Hepatocyte (in vitro differentiated cells): ENCODE data around the gene SH3BP4. TPM values are rescaled to one million over a fixed set of nuclear protein-coding genes. Genes with fewer than 3 reads are reported as not detected.

ENCODE experiments used
- DNase-seq: peaks from one replicate; pipeline ENCODE4 v3.0.0-alpha.2; 2016; ENCODE audit warnings: low spot score
- H2AFZ ChIP-seq: fragments of 200-600 bp; sonication (generic); 2 replicates; pipeline ENCODE4 v1.6.0; 2016; ENCODE audit warnings: antibody characterized with exemption, mild to moderate bottlenecking
- H3K27ac ChIP-seq: fragments of 200-600 bp; sonication (generic); 2 replicates; pipeline ENCODE4 v1.5.1; 2016; ENCODE audit warnings: mild to moderate bottlenecking
- H3K27me3 ChIP-seq: fragments of 200-600 bp; sonication (generic); 2 replicates; pipeline ENCODE4 v1.6.1; 2016
- H3K36me3 ChIP-seq: fragments of 200-600 bp; sonication (generic); replicated peaks from 2 replicates; pipeline ENCODE4 v1.5.1; 2016; ENCODE audit warnings: low read depth; ENCODE audit not compliant: insufficient read depth
- H3K4me1 ChIP-seq: fragments of 200-600 bp; sonication (generic); 2 replicates; pipeline ENCODE4 v1.5.1; 2016; ENCODE audit warnings: mild to moderate bottlenecking, moderate library complexity; ENCODE audit not compliant: insufficient read depth
- H3K4me2 ChIP-seq: fragments of 200-600 bp; sonication (generic); 2 replicates; pipeline ENCODE4 v1.6.0; 2016
- H3K4me3 ChIP-seq: fragments of 200-600 bp; sonication (generic); 2 replicates; pipeline ENCODE4 v1.5.1; 2016; ENCODE audit warnings: mild to moderate bottlenecking
- H3K79me2 ChIP-seq: fragments of 200-600 bp; sonication (generic); 2 replicates; pipeline ENCODE4 v1.6.0; 2017; ENCODE audit warnings: mild to moderate bottlenecking
- H3K9me2 ChIP-seq: fragments of 200-600 bp; sonication (generic); replicated peaks from 2 replicates; pipeline ENCODE4 v1.6.0; 2017; ENCODE audit warnings: mild to moderate bottlenecking; ENCODE audit not compliant: insufficient read depth
- H3K9me3 ChIP-seq: fragments of 200-600 bp; sonication (generic); 2 replicates; pipeline ENCODE4 v1.5.1; 2016; ENCODE audit warnings: low read depth, mild to moderate bottlenecking
- H4K20me1 ChIP-seq: fragments of 200-600 bp; sonication (generic); 2 replicates; pipeline ENCODE4 v1.6.0; 2016; ENCODE audit warnings: mild to moderate bottlenecking; ENCODE audit not compliant: insufficient read depth, poor library complexity, severe bottlenecking
- EZH2 ChIP-seq: fragments of 200-600 bp; sonication (generic); IDR thresholded peaks from 2 replicates; pipeline ENCODE4 v1.6.1; 2016; ENCODE audit warnings: antibody characterized with exemption, mild to moderate bottlenecking, borderline replicate concordance
- EZH2phosphoT487 ChIP-seq: fragments of 200-600 bp; sonication (generic); IDR thresholded peaks from one replicate; pipeline ENCODE4 v1.6.1; 2018; ENCODE audit warnings: antibody characterized with exemption, mild to moderate bottlenecking, low read depth, moderate library complexity; ENCODE audit not compliant: unreplicated experiment, severe bottlenecking
- WGBS: methylation state at CpG from one replicate; pipeline ENCODE4 v1.1.6; 2016; ENCODE audit warnings: low lambda C conversion rate; ENCODE audit errors: missing lambda C conversion rate; 5-methylcytosine and 5-hydroxymethylcytosine counted together
- polyA plus RNA-seq: library from polyadenylated mRNA; unstranded; fragments of >200 nt; fragmentation: Nextera tagmentation; extraction: Ambion mirVana; gene quantifications from 2 replicates; pipeline ENCODE4 v1.2.1, GENCODE V29; 2016
- total RNA-seq: library from RNA; depleted of rRNA; stranded (reverse); fragments of >200 nt; gene quantifications from 2 replicates; pipeline ENCODE4 v1.2.3, GENCODE V29; 2014
- TF ChIP-seq, protein P1 (sequence below): fragments of 200-600 bp; sonication (generic); IDR thresholded peaks from 2 replicates; pipeline ENCODE4 v1.5.1; 2016; ENCODE audit warnings: antibody characterized with exemption, mild to moderate bottlenecking; ENCODE audit not compliant: poor library complexity

Gene SH3BP4
- total and polyA plus RNA-seq, 2 experiments from 2014 or later, result 23.3 to 32.0 TPM

- H2AFZ ChIP-seq, result no peak overlapping the region
- DNase-seq, result no peak
- no peaks in the 10 kb centered on the region for H3K79me2 ChIP-seq
- H3K4me3 ChIP-seq, result no peak overlapping the region
- no peaks in the 10 kb centered on the region for H3K9me3 ChIP-seq
- H4K20me1 ChIP-seq, result no peaks in the 10 kb centered on the region
- H3K4me2 ChIP-seq, result no peak overlapping the region
- H3K27ac ChIP-seq, result no peak overlapping the region
- H3K27me3 ChIP-seq, result no peaks in the 10 kb centered on the region
- no peaks in the 10 kb centered on the region for H3K4me1 ChIP-seq
- TF ChIP-seq EZH2 (no peak), EZH2phosphoT487 (no peak)
- TF ChIP-seq, protein P1, sequence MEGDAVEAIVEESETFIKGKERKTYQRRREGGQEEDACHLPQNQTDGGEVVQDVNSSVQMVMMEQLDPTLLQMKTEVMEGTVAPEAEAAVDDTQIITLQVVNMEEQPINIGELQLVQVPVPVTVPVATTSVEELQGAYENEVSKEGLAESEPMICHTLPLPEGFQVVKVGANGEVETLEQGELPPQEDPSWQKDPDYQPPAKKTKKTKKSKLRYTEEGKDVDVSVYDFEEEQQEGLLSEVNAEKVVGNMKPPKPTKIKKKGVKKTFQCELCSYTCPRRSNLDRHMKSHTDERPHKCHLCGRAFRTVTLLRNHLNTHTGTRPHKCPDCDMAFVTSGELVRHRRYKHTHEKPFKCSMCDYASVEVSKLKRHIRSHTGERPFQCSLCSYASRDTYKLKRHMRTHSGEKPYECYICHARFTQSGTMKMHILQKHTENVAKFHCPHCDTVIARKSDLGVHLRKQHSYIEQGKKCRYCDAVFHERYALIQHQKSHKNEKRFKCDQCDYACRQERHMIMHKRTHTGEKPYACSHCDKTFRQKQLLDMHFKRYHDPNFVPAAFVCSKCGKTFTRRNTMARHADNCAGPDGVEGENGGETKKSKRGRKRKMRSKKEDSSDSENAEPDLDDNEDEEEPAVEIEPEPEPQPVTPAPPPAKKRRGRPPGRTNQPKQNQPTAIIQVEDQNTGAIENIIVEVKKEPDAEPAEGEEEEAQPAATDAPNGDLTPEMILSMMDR, result no peak
- no peaks in the 10 kb centered on the region for H3K36me3 ChIP-seq
- 73% methylated on average over 2 of the region's 2 CpGs for WGBS
- H3K9me2 ChIP-seq, result no peaks in the 10 kb centered on the region
Observed at GRCh38 chr2:234931371-234931770, 20.4 kb upstream of the SH3BP4 start.

DNA sequence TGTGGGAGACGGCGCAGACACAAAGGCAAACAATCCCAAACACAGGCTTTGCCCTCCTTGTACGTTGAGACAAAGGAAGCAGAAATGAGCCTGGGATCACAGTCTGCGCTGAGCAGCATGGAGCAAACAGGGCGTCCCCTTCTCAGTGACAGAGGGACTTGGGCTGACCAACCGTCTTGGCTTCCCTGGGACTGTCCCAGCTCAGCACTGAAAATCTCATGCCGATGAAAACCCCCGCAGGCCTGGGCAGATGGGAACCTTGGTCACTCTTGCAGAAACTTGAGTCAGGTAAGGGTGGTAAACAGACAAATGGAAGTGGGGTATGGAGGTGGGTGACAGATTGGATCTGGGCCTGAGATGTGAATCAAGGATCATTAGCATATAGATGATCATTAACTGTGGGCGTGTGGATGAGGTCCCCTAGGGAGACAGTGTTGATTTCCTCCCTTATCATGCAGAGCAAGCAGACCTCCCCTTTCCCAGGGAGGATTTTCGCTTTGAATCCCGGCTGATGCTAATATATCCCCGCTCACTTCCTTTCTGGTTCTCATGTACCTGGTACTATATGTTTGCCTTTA, 19.1 kb upstream of the SH3BP4 start:
- Histone ChIP-seq H3K9me3 (no peaks in the 10 kb centered on the region), H3K9me2 (no peaks in the 10 kb centered on the region), H3K4me3 (no peak overlapping the region), H3K4me2 (no peak overlapping the region), H3K4me1 (no peaks in the 10 kb centered on the region), H3K27ac (no peak overlapping the region), H2AFZ (peak overlapping the region; percentile 25), H3K36me3 (no peaks in the 10 kb centered on the region), H4K20me1 (no peaks in the 10 kb centered on the region), H3K79me2 (no peaks in the 10 kb centered on the region), H3K27me3 (no peaks in the 10 kb centered on the region)
- no peak for DNase-seq
- 53% methylated on average over 12 of the region's 12 CpGs for WGBS
- TF ChIP-seq EZH2 (no peak), EZH2phosphoT487 (no peak)
- TF ChIP-seq, protein P1, result no peak

GRCh38 chr2:234935311-234935710, 16.5 kb upstream of the SH3BP4 start:
- TF ChIP-seq, protein P1, result no peak
- TF ChIP-seq EZH2 (no peak), EZH2phosphoT487 (no peak)
- no peaks in the 10 kb centered on the region for H4K20me1 ChIP-seq
- H3K4me1 ChIP-seq, result no peaks in the 10 kb centered on the region
- DNase-seq, result no peak
- no peaks in the 10 kb centered on the region for H3K27me3 ChIP-seq
- H2AFZ ChIP-seq, result no peak overlapping the region
- no peak overlapping the region for H3K4me3 ChIP-seq
- no peaks in the 10 kb centered on the region for H3K36me3 ChIP-seq
- WGBS, result 74% methylated on average over 5 of the region's 5 CpGs
- H3K4me2 ChIP-seq, result no peak overlapping the region
- no peaks in the 10 kb centered on the region for H3K9me3 ChIP-seq
- no peaks in the 10 kb centered on the region for H3K9me2 ChIP-seq
- no peaks in the 10 kb centered on the region for H3K79me2 ChIP-seq
- no peak overlapping the region for H3K27ac ChIP-seq

DNA sequence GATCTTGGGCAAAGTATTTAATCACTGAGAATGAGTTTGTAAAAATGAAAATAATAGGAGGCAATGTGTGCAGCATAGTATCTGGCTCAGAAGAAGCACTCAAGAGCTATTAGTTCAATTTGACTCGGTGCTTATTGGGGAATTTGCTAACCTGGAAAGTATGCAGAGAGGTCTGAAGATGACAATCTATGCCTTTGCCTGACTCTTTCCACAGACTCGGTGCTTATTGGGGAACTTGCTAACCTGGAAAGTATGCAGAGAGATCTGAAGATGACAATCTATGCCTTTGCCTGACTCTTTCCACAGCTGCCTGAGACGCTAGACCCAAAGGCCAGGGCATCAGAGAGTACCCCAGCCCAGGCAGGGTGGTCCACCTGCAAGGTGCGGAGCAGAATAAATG, 12.2 kb upstream of the SH3BP4 start:
- Histone ChIP-seq H3K36me3 (no peaks in the 10 kb centered on the region), H3K9me3 (no peaks in the 10 kb centered on the region), H3K4me1 (no peaks in the 10 kb centered on the region), H3K27me3 (no peaks in the 10 kb centered on the region), H4K20me1 (no peaks in the 10 kb centered on the region), H3K27ac (no peak overlapping the region), H2AFZ (no peak overlapping the region), H3K4me3 (no peak overlapping the region), H3K4me2 (no peak overlapping the region), H3K9me2 (no peaks in the 10 kb centered on the region), H3K79me2 (no peaks in the 10 kb centered on the region)
- no peak for DNase-seq
- WGBS, result 79% methylated on average over 4 of the region's 4 CpGs
- TF ChIP-seq, protein P1, result no peak
- TF ChIP-seq EZH2, result no peak
